ENCODE results near the gene ADIPOR2. TPM values are rescaled to one million over a fixed set of nuclear protein-coding genes. Genes with fewer than 3 reads are reported as not detected.

Gene ADIPOR2
- total and polyA plus RNA-seq, 4 donors: 26.6 to 68.3 (median 41.7) TPM

DNA sequence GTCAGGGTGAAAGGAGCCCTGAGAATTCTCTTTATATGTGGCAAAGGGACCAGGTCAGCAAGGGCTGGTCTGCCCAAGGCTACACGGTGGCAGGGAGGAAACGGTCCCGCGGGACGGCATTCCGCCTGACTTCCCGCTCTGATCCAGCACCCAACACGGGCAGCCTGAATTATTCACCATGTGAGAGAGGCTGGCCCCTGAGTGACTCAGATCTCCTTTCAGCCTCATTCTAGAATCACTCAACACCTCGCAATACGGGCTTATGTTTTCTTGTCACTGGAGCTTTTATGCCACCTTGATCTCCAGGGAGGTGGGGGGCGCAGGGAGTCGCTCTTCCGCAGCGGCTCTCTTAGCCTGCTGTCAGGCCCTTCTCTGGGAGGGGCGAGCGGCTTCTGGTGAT, 138.0 kb downstream of the ADIPOR2 start:
- Histone ChIP-seq H3K9me3 (ENCODE audit: control insufficient read depth in 4 of 4, low read length in 3 of 4) (no peaks in the 10 kb centered on the region), H3K27ac (ENCODE audit: low read depth in 1 of 2, low read length in 2 of 2) (no peak overlapping the region), H3K4me1 (ENCODE audit: control insufficient read depth in 4 of 4, insufficient read depth in 4 of 4, low read length in 3 of 4) (no peaks in the 10 kb centered on the region), H3K4me3 (ENCODE audit: low read depth in 1 of 3, low read length in 3 of 3) (no peak overlapping the region), H3K36me3 (ENCODE audit: control insufficient read depth in 4 of 4, insufficient read depth in 3 of 4, low read depth in 1 of 4, low read length in 3 of 4) (no peaks in the 10 kb centered on the region), H3K9ac (ENCODE audit: low read depth in 1 of 2, low read length in 2 of 2) (no peak overlapping the region), H3K27me3 (ENCODE audit: control insufficient read depth in 4 of 4, insufficient read depth in 4 of 4, low read length in 3 of 4) (peaks cover 0 to 5% (median 2%) of the 10 kb centered on the region in 4 donors)
- 90% methylated on average over 16 of the region's 16 CpGs for WGBS
- no peak for DNase-seq (ENCODE audit: low spot score)
- TF ChIP-seq RAD21 (IDR thresholded peaks at IDR 0.05) (no peak), JUND (IDR thresholded peaks at IDR 0.05) (no peak)

DNA sequence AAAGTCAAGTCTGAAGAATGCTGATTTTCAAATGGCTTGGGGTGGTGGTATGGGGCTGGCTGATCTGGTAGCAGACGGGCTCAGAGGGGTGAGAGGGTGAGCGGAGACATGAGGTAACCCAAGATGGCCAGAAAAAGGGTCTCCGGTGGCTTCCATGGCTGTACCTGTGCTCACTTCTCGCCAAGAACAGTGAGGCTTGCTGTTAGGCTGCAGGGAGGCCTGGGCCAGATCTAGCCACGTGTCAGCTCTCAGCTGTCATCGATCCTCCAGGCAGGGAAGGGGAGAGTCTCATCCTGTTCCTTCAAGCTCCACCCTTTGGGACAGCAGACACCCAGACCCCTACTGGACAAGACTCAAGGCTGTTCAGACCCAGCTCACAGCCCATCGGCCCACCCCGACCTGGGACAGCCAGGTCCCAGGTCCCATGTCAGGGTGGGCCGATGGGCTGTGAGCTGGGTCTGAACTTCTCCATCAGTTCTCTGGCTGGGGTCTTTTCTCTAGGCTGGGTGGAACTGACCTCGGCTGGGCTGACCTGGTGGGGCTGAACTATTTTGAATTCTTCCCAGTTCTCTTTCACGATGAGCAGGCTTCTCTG, 138.5 kb downstream of the ADIPOR2 start:
- Histone ChIP-seq H3K4me3 (ENCODE audit: low read depth in 1 of 3, low read length in 3 of 3) (no peak overlapping the region), H3K9me3 (ENCODE audit: control insufficient read depth in 4 of 4, low read length in 3 of 4) (no peaks in the 10 kb centered on the region), H3K36me3 (ENCODE audit: control insufficient read depth in 4 of 4, insufficient read depth in 3 of 4, low read depth in 1 of 4, low read length in 3 of 4) (no peaks in the 10 kb centered on the region), H3K9ac (ENCODE audit: low read depth in 1 of 2, low read length in 2 of 2) (no peak overlapping the region), H3K4me1 (ENCODE audit: control insufficient read depth in 4 of 4, insufficient read depth in 4 of 4, low read length in 3 of 4) (no peaks in the 10 kb centered on the region), H3K27ac (ENCODE audit: low read depth in 1 of 2, low read length in 2 of 2) (no peak overlapping the region), H3K27me3 (ENCODE audit: control insufficient read depth in 4 of 4, insufficient read depth in 4 of 4, low read length in 3 of 4) (peaks cover 0 to 5% (median 2%) of the 10 kb centered on the region in 4 donors)
- no peak for DNase-seq (ENCODE audit: low spot score)
- 70% methylated on average over 11 of the region's 11 CpGs for WGBS
- TF ChIP-seq RAD21 (IDR thresholded peaks at IDR 0.05): no peak
- TF ChIP-seq GABPA (IDR thresholded peaks at IDR 0.05 in 1 of 2, conservative IDR thresholded peaks at IDR 0.05 in 1 of 2): no peak
- no peak for TF ChIP-seq HNF4G (IDR thresholded peaks at IDR 0.05)
- TF ChIP-seq NR2F2 (IDR thresholded peaks at IDR 0.05): no peak
- no peak for TF ChIP-seq EGR1 (IDR thresholded peaks at IDR 0.05; ENCODE audit: low read depth in 2 of 2)
- TF ChIP-seq, protein P1, sequence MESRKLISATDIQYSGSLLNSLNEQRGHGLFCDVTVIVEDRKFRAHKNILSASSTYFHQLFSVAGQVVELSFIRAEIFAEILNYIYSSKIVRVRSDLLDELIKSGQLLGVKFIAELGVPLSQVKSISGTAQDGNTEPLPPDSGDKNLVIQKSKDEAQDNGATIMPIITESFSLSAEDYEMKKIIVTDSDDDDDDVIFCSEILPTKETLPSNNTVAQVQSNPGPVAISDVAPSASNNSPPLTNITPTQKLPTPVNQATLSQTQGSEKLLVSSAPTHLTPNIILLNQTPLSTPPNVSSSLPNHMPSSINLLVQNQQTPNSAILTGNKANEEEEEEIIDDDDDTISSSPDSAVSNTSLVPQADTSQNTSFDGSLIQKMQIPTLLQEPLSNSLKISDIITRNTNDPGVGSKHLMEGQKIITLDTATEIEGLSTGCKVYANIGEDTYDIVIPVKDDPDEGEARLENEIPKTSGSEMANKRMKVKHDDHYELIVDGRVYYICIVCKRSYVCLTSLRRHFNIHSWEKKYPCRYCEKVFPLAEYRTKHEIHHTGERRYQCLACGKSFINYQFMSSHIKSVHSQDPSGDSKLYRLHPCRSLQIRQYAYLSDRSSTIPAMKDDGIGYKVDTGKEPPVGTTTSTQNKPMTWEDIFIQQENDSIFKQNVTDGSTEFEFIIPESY (IDR thresholded peaks at IDR 0.05): no peak
- TF ChIP-seq, protein P2, sequence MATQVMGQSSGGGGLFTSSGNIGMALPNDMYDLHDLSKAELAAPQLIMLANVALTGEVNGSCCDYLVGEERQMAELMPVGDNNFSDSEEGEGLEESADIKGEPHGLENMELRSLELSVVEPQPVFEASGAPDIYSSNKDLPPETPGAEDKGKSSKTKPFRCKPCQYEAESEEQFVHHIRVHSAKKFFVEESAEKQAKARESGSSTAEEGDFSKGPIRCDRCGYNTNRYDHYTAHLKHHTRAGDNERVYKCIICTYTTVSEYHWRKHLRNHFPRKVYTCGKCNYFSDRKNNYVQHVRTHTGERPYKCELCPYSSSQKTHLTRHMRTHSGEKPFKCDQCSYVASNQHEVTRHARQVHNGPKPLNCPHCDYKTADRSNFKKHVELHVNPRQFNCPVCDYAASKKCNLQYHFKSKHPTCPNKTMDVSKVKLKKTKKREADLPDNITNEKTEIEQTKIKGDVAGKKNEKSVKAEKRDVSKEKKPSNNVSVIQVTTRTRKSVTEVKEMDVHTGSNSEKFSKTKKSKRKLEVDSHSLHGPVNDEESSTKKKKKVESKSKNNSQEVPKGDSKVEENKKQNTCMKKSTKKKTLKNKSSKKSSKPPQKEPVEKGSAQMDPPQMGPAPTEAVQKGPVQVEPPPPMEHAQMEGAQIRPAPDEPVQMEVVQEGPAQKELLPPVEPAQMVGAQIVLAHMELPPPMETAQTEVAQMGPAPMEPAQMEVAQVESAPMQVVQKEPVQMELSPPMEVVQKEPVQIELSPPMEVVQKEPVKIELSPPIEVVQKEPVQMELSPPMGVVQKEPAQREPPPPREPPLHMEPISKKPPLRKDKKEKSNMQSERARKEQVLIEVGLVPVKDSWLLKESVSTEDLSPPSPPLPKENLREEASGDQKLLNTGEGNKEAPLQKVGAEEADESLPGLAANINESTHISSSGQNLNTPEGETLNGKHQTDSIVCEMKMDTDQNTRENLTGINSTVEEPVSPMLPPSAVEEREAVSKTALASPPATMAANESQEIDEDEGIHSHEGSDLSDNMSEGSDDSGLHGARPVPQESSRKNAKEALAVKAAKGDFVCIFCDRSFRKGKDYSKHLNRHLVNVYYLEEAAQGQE (IDR thresholded peaks at IDR 0.05): no peak

DNA sequence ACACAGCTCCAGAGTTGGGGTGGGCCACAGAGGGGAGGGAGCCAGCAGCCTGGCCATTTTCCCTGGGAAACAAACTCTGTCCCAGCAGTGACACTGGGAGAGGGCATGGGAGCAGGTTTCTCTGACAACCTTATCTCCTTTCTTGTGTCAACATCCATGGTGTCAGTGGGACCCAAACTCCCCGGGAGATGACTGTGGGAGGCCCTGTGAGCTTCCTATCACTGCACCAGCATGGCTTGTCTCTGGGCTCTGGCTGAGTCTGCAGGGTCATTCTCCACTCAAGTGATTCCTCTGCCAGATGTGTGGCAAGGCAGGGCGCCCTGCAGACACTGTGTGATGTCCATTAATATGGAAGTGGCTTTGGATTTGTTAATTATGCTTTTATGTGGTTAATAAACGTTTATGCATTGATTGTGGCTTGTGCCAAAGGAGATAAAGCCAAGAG, 139.6 kb downstream of the ADIPOR2 start:
- Histone ChIP-seq H3K9ac (ENCODE audit: low read depth in 1 of 2, low read length in 2 of 2) (no peak overlapping the region), H3K36me3 (ENCODE audit: control insufficient read depth in 4 of 4, insufficient read depth in 3 of 4, low read depth in 1 of 4, low read length in 3 of 4) (no peaks in the 10 kb centered on the region), H3K4me3 (ENCODE audit: low read depth in 1 of 3, low read length in 3 of 3) (no peak overlapping the region), H3K4me1 (ENCODE audit: control insufficient read depth in 4 of 4, insufficient read depth in 4 of 4, low read length in 3 of 4) (no peaks in the 10 kb centered on the region), H3K27me3 (ENCODE audit: control insufficient read depth in 4 of 4, insufficient read depth in 4 of 4, low read length in 3 of 4) (peaks cover 0 to 5% (median 2%) of the 10 kb centered on the region in 4 donors), H3K27ac (ENCODE audit: low read depth in 1 of 2, low read length in 2 of 2) (no peak overlapping the region), H3K9me3 (ENCODE audit: control insufficient read depth in 4 of 4, low read length in 3 of 4) (no peaks in the 10 kb centered on the region)
- 20% methylated on average over 3 of the region's 3 CpGs for WGBS
- no peak for DNase-seq (ENCODE audit: low spot score)
- TF ChIP-seq TAF1 (conservative IDR thresholded peaks at IDR 0.05) (no peak), HNF4G (IDR thresholded peaks at IDR 0.05) (no peak), FOXA1 (IDR thresholded peaks at IDR 0.05) (no peak), RAD21 (IDR thresholded peaks at IDR 0.05) (no peak), HNF4A (conservative IDR thresholded peaks at IDR 0.05) (no peak), EGR1 (IDR thresholded peaks at IDR 0.05; ENCODE audit: low read depth in 2 of 2) (no peak), FOXA2 (IDR thresholded peaks at IDR 0.05) (no peak), JUND (IDR thresholded peaks at IDR 0.05) (no peak), GABPA (IDR thresholded peaks at IDR 0.05 in 1 of 2, conservative IDR thresholded peaks at IDR 0.05 in 1 of 2) (no peak), SP1 (IDR thresholded peaks at IDR 0.05) (no peak)
- TF ChIP-seq, protein P3, sequence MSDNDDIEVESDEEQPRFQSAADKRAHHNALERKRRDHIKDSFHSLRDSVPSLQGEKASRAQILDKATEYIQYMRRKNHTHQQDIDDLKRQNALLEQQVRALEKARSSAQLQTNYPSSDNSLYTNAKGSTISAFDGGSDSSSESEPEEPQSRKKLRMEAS (IDR thresholded peaks at IDR 0.05): no peak
- TF ChIP-seq, protein P4, sequence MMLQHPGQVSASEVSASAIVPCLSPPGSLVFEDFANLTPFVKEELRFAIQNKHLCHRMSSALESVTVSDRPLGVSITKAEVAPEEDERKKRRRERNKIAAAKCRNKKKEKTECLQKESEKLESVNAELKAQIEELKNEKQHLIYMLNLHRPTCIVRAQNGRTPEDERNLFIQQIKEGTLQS (IDR thresholded peaks at IDR 0.05): no peak
- TF ChIP-seq, protein P2 (IDR thresholded peaks at IDR 0.05): no peak
- TF ChIP-seq, protein P1 (IDR thresholded peaks at IDR 0.05): no peak
